Hepatocyte (in vitro differentiated cells): ENCODE results near the gene HLA-F.

Source experiments
- CTCF ChIP-seq: fragments of 200-600 bp; sonication (generic); IDR thresholded peaks from 2 replicates; pipeline ENCODE4 v1.5.1; 2016; ENCODE audit warnings: antibody characterized with exemption, mild to moderate bottlenecking; ENCODE audit not compliant: poor library complexity
- EZH2 ChIP-seq: fragments of 200-600 bp; sonication (generic); IDR thresholded peaks from 2 replicates; pipeline ENCODE4 v1.6.1; 2016; ENCODE audit warnings: antibody characterized with exemption, mild to moderate bottlenecking, borderline replicate concordance

DNA sequence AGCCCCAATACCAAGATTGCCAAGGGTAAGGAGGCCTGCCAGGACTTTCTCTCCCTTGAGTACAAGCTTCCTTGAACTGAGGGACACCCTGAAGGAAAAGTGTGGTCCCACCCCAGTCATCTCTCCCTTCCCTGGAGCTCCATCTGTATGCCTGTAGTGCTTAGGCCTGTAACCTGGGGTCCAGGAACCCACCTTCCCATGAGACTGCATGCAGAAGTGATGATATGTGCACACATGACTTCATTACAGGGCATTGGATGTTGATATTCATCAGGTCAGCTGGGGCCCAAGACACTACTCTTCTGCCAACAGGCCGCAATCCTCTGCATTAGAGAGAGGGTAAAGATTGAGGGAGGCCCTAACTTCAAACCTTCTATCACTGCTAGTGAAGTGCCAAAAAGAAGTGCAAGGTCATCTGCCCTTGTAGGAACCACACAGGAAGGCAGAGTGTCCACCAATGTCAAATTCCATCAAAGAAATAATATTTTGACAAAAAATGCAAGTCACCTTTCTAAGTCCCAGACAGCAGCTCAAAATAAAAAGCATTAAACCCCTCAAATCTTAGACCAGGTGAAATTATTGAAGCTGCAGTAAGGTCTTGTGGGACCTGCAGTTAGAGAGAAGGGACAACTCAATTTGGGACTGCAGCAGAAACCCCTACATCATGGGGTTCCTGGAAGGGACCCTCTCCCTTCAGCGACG lies 5.1 kb downstream of the HLA-F start:
- TF ChIP-seq CTCF (no peak), EZH2 (no peak)
